H9 (cell line): ENCODE data around the gene CBR3. TPM values are rescaled to one million over a fixed set of nuclear protein-coding genes. Genes with fewer than 3 reads are reported as not detected.

Experiments used
- DNase-seq: peaks from one replicate; pipeline ENCODE4 v3.0.0-alpha.2; 2017
- H2AFZ ChIP-seq: one replicate; pipeline ENCODE4 v1.6.1; 2013; ENCODE audit warnings: mild to moderate bottlenecking, low read length, control low read depth, moderate library complexity
- H2AK5ac ChIP-seq: 2 replicates; pipeline ENCODE4 v1.6.1; 2013; ENCODE audit warnings: low read length, control low read depth, mixed read lengths; ENCODE audit not compliant: insufficient read length
- H2BK120ac ChIP-seq: one replicate; pipeline ENCODE4 v1.6.1; 2013; ENCODE audit warnings: low read depth, mild to moderate bottlenecking, low read length, control low read depth, inconsistent platforms; ENCODE audit not compliant: poor library complexity, severe bottlenecking
- H2BK12ac ChIP-seq: 2 replicates; pipeline ENCODE4 v1.6.1; 2013; ENCODE audit warnings: low read length, control low read depth, mixed read lengths, low read depth; ENCODE audit not compliant: insufficient read length
- H2BK15ac ChIP-seq: 2 replicates; pipeline ENCODE4 v1.6.1; 2013; ENCODE audit warnings: low read depth, low read length, control low read depth
- H2BK20ac ChIP-seq: one replicate; pipeline ENCODE4 v1.6.1; 2013; ENCODE audit warnings: low read depth, mild to moderate bottlenecking, low read length, control low read depth, inconsistent platforms; ENCODE audit not compliant: poor library complexity, severe bottlenecking
- H2BK5ac ChIP-seq: 2 replicates; pipeline ENCODE4 v1.6.1; 2013; ENCODE audit warnings: low read length, control low read depth, mixed read lengths; ENCODE audit not compliant: insufficient read length
- H3K14ac ChIP-seq: 2 replicates; pipeline ENCODE4 v1.6.1; 2013; ENCODE audit warnings: low read length, control low read depth; ENCODE audit not compliant: insufficient read depth
- H3K18ac ChIP-seq: 2 replicates; pipeline ENCODE4 v1.6.1; 2013; ENCODE audit warnings: low read depth, mild to moderate bottlenecking, mixed read lengths, low read length, control low read depth; ENCODE audit not compliant: insufficient read length
- H3K23ac ChIP-seq: 2 replicates; pipeline ENCODE4 v1.6.1; 2013; ENCODE audit warnings: low read length, control low read depth, mixed read lengths, low read depth; ENCODE audit not compliant: insufficient read length
- H3K23me2 ChIP-seq: 2 replicates; pipeline ENCODE4 v1.6.1; 2013; ENCODE audit warnings: low read depth, mild to moderate bottlenecking, mixed read lengths, low read length, control low read depth; ENCODE audit not compliant: insufficient read length, poor library complexity, severe bottlenecking
- H3K27ac ChIP-seq: 2 replicates; pipeline ENCODE4 v1.5.1; 2013; ENCODE audit warnings: low read length, control low read depth, mixed read lengths, low read depth; ENCODE audit not compliant: insufficient read length
- H3K27me3 ChIP-seq: 2 replicates; pipeline ENCODE4 v1.6.1; 2013; ENCODE audit warnings: low read length, control low read depth, inconsistent platforms; ENCODE audit not compliant: insufficient read depth
- H3K4ac ChIP-seq: 2 replicates; pipeline ENCODE4 v1.6.1; 2013; ENCODE audit warnings: low read depth, mild to moderate bottlenecking, control low read depth, inconsistent platforms, low read length, moderate library complexity
- H3K4me1 ChIP-seq: 2 replicates; pipeline ENCODE4 v1.6.1; 2013; ENCODE audit warnings: low read length, control low read depth, inconsistent platforms; ENCODE audit not compliant: insufficient read depth
- H3K4me2 ChIP-seq: 2 replicates; pipeline ENCODE4 v1.6.1; 2013; ENCODE audit warnings: low read length, control low read depth, mixed read lengths; ENCODE audit not compliant: insufficient read length, insufficient read depth
- H3K56ac ChIP-seq: 2 replicates; pipeline ENCODE4 v1.6.1; 2013; ENCODE audit warnings: low read depth, mild to moderate bottlenecking, mixed read lengths, low read length, control low read depth; ENCODE audit not compliant: insufficient read length
- H3K79me1 ChIP-seq: 2 replicates; pipeline ENCODE4 v1.6.1; 2013; ENCODE audit warnings: low read depth, mild to moderate bottlenecking, moderate library complexity, low read length, control low read depth, inconsistent platforms; ENCODE audit not compliant: insufficient read depth, poor library complexity, severe bottlenecking
- H3K79me2 ChIP-seq: 2 replicates; pipeline ENCODE4 v1.6.1; 2013; ENCODE audit warnings: low read length, control low read depth, inconsistent platforms; ENCODE audit not compliant: insufficient read depth
- H3K9ac ChIP-seq: 2 replicates; pipeline ENCODE4 v1.6.1; 2013; ENCODE audit warnings: low read length, control low read depth, mixed read lengths; ENCODE audit not compliant: insufficient read length; ENCODE audit errors: extremely low read depth
- H3K9me3 ChIP-seq: one replicate; pipeline ENCODE4 v1.6.1; 2013; ENCODE audit warnings: low read depth, low read length, inconsistent platforms; ENCODE audit not compliant: control insufficient read depth
- H3T11ph ChIP-seq: one replicate; pipeline ENCODE4 v1.6.1; 2013; ENCODE audit warnings: mild to moderate bottlenecking, low read length, control low read depth, inconsistent platforms
- H4K20me1 ChIP-seq: one replicate; pipeline ENCODE4 v1.6.1; 2013; ENCODE audit not compliant: control insufficient read depth, insufficient read length, insufficient read depth
- H4K5ac ChIP-seq: 2 replicates; pipeline ENCODE4 v1.6.1; 2013; ENCODE audit warnings: low read depth, mild to moderate bottlenecking, mixed read lengths, low read length, control low read depth; ENCODE audit not compliant: insufficient read length
- H4K8ac ChIP-seq: replicated peaks from 2 replicates; pipeline ENCODE4 v1.6.1; 2013; ENCODE audit warnings: low read length, control low read depth, mixed read lengths, low read depth; ENCODE audit not compliant: insufficient read length
- H4K91ac ChIP-seq: 2 replicates; pipeline ENCODE4 v1.6.1; 2013; ENCODE audit warnings: low read depth, mild to moderate bottlenecking, moderate library complexity, mixed read lengths, low read length, control low read depth; ENCODE audit not compliant: insufficient read length
- H3K27ac Mint-ChIP-seq, 3 experiments: 2 replicates in 2 of 3; 3 replicates in 1 of 3; pipeline ENCODE4 v1.8.0; 2020 to 2021; ENCODE audit warnings: mixed read lengths in 3 of 3, mild to moderate bottlenecking in 1 of 3, moderate library complexity in 1 of 3
- H3K27me3 Mint-ChIP-seq: 2 replicates; pipeline ENCODE4 v1.8.0; 2021; ENCODE audit warnings: low read depth, mild to moderate bottlenecking, moderate library complexity, mixed read lengths
- H3K36me3 Mint-ChIP-seq, 3 experiments: 2 replicates in 2 of 3; 3 replicates in 1 of 3; pipeline ENCODE4 v1.8.0; 2020 to 2021; ENCODE audit warnings: low read depth in 3 of 3, mixed read lengths in 3 of 3; ENCODE audit not compliant: insufficient read depth in 1 of 3
- H3K4me1 Mint-ChIP-seq, 2 experiments: 2 replicates each; pipeline ENCODE4 v1.8.0; 2020; ENCODE audit warnings: mixed read lengths in 2 of 2
- H3K4me3 Mint-ChIP-seq, 2 experiments: 2 replicates in 1 of 2; 3 replicates in 1 of 2; pipeline ENCODE4 v1.8.0; 2020 to 2021; ENCODE audit warnings: mild to moderate bottlenecking in 2 of 2, mixed read lengths in 2 of 2, moderate library complexity in 1 of 2
- H3K9me3 Mint-ChIP-seq, 2 experiments: 2 replicates in 1 of 2; 3 replicates in 1 of 2; pipeline ENCODE4 v1.8.0; 2020; ENCODE audit warnings: mild to moderate bottlenecking in 2 of 2, mixed read lengths in 2 of 2, moderate library complexity in 1 of 2
- CTCF ChIP-seq: fragments of 200-600 bp; sonication (generic); conservative IDR thresholded peaks from 3 replicates; pipeline ENCODE4 v1.8.0; 2021; ENCODE audit warnings: antibody characterized with exemption, mild to moderate bottlenecking
- WGBS: extraction: QIAGEN DNeasy Blood & Tissue Kit; methylation state at CpG from one replicate; pipeline ENCODE4 v1.1.7; 2013; ENCODE audit warnings: missing lambda C conversion rate, low lambda C conversion rate, mixed read lengths; ENCODE audit not compliant: insufficient read length; ENCODE audit errors: extremely low coverage; 5-methylcytosine and 5-hydroxymethylcytosine counted together
- total RNA-seq: library from RNA; stranded (reverse); gene quantifications from 2 replicates; pipeline ENCODE4 v1.2.1, GENCODE V29; 2021

The CBR3 gene
- total RNA-seq, 1 experiment from 2014 or later, result 2.4 TPM

- peaks cover 4 to 9% of the 10 kb centered on the region in 2 experiments; a peak in 3 of 4 replicates for H3K4me1 Mint-ChIP-seq
- H2BK20ac ChIP-seq, result no peak overlapping the region
- H3K14ac ChIP-seq, result no peak overlapping the region
- no peaks in the 10 kb centered on the region for H3K9me3 ChIP-seq
- TF ChIP-seq CTCF, result no peak
- H3K27me3 Mint-ChIP-seq, result peaks cover 8% of the 10 kb centered on the region
- no peaks in the 10 kb centered on the region for H3K9me3 Mint-ChIP-seq
- no peak overlapping the region for H3K4me3 Mint-ChIP-seq
- H3K36me3 Mint-ChIP-seq, result peaks cover 1 to 9% (median 8%) of the 10 kb centered on the region in 3 experiments; a peak in 6 of 7 replicates
- H3K4me1 ChIP-seq, result peaks cover 3% of the 10 kb centered on the region; the same call in 1 of the 2 replicates
- H3K9ac ChIP-seq, result no peak overlapping the region
- no peak overlapping the region for H2AFZ ChIP-seq
- no peak overlapping the region for H3K23ac ChIP-seq
- no peak overlapping the region for H3K27ac Mint-ChIP-seq
- no peak overlapping the region for H3K4me2 ChIP-seq
- no peak overlapping the region for H2BK15ac ChIP-seq
- no peak overlapping the region for H2AK5ac ChIP-seq
- no peak overlapping the region for H3K4ac ChIP-seq
- H3K18ac ChIP-seq, result no peak overlapping the region
- H4K20me1 ChIP-seq, result no peaks in the 10 kb centered on the region
- H3K27me3 ChIP-seq, result no peaks in the 10 kb centered on the region
- H4K5ac ChIP-seq, result no peak overlapping the region
- no peak overlapping the region for H4K8ac ChIP-seq
- no peaks in the 10 kb centered on the region for H3K23me2 ChIP-seq
- no peak overlapping the region for H3K56ac ChIP-seq
- no peak overlapping the region for H2BK120ac ChIP-seq
- H3K79me1 ChIP-seq, result no peaks in the 10 kb centered on the region
- no peak overlapping the region for H3K27ac ChIP-seq
- no peaks in the 10 kb centered on the region for H3K79me2 ChIP-seq
- H4K91ac ChIP-seq, result no peak overlapping the region
- H3T11ph ChIP-seq, result no peak overlapping the region
- no peak for DNase-seq
- no CpG with 5 or more reads among the region's 5 CpGs for WGBS
- H2BK12ac ChIP-seq, result no peak overlapping the region
- H2BK5ac ChIP-seq, result no peak overlapping the region
Observed at GRCh38 chr21:36162631-36163030, 27.8 kb downstream of the CBR3 start.
